Fibroblast of skin of left biceps (primary cell): ENCODE measurements around the gene GCDH.
"Not testable (repeated sequence)": the region's sequence is repeated elsewhere in the genome, so short reads cannot be mapped to it uniquely, and the experiment has no call there.

Experiments
- DNase-seq, 2 experiments: peaks; one replicate each; pipeline ENCODE4 v3.0.0-alpha.2; 2013; ENCODE audit warnings: low read depth in 2 of 2

Gene GCDH

DNA sequence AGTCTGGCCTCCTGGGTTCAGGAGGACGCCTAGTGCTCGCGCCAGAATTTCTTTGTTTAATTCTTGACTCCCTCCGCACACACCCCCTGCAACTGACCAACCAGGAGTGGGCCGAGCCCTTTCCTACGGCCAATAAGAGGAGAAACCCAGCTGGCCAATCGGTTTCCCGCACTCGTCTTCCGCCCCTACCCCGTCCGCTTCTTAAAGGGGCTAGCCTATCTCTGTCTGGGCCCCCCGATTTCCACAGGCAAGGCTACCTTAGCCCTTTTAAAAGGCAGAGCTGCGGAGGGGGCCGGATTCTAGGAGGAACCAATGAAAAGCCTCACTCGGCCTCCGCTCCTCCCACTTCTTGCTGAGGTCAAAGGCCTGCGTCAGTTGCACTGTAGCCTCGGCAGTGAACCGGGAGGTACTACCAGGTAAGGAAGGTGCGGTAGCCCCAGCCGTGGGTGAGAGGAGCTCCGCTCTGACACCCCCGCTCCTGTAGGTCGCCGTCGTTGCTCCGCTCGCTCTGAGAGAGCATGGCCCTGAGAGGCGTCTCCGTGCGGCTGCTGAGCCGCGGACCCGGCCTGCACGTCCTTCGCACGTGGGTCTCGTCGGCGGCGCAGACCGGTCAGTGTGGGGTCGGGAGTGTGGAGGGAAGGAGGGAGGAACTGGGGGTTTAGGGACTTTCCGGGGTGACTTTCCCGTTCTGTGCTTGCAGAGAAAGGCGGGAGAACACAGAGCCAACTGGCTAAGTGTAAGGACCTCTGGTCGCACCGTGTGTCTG lies at the start of gene GCDH:
GCDH (plus strand) TSS at position 374 of the 766 bp plus-strand sequence; CDS start at position 519, 145 bp downstream.
- peak; percentile 95 for DNase-seq

DNA sequence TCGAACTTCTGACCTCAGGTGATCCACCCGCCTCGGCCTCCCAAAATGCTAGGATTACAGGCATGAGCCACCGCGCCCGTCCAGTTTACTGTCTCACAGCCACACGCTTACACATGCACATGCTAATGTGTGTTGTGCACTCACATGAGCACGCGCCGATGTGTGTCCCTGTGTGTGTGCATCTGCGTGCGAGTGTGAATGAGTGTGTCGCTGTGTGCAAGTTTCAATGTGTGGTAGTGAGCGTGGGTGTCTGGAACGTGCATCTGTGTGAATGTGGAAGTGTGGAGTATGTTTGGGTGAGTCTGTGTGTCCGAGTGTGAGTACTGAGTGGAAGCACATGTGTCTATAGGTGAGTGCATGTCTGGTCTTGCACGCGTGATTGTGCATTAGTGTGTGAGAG lies 48.4 kb upstream of the GCDH start:
- no peak for DNase-seq

DNA sequence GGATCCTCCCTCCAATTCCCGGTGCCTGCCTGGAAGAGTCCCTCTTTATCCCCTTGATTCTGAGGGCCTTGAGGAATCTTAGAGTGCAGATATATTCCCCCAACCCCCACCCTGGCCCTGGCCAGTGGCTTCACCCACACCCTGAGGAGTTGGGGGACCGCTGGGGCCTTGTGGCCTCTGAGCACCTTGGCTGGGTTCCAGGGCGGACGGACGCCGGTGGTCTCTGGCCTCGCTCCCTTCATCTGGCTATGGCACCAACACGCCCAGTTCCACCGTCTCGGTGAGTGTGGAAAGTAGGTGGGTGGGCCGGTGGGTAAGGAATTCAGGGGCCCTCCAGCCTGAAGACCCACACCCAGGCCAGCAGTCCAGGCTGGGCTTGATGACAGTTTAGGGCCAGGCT lies 47.6 kb upstream of the GCDH start:
- DNase-seq, result no peak

DNA sequence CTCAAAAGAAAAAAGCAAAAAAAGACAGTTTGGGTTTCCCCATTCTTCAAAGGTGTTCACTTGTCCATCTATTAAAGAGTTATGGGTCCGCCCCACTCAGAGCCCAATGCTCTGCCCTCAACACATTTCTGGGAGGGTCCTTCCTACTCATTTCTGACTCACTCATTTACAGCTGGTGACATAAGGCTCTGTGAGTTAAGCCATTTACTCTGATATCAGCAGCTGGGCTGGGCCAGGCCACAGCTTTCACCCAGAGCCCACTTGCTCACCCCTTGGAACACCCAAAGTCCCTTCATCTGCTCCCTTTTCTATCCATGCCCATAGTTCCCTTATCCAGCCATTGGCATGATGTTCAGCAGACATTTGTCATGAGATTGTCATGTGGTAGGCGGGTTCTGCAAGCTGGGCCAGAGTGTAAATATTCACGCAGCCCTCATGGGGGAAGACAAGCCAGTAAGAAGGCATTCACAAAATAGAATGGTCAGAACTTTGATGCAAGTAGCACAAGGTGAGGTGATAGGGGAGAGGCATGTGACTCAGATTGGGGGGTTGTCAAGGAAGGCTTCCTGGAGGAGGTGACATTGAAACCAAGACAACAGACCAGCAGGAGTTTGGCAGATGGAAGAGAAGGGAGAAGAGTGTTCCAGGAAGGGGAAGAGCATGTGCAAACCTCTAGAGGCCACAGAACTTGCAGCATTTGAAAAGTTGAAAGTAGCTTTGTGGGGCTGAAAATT lies 46.8 kb upstream of the GCDH start:
- no peak for DNase-seq

DNA sequence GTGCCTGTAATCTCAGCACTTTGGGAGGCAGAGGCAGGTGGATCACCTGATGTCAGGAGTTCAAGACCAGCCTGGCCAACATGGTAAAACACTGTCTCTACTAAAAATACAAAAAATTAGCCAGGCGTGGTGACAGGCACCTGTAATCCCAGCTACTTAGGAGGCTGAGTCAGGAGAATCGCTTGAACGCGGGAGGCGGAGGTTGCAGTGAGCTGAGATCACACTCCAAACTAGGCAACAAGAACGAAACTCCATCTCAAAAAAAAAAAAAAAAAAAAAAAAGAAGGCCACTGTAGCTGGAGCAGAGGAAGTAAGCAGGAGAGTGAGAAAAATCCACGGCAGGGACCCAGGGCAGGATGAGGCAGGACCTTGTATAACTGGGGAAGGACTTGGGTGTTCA lies 44.3 kb upstream of the GCDH start:
- DNase-seq, result not testable (repeated sequence)

DNA sequence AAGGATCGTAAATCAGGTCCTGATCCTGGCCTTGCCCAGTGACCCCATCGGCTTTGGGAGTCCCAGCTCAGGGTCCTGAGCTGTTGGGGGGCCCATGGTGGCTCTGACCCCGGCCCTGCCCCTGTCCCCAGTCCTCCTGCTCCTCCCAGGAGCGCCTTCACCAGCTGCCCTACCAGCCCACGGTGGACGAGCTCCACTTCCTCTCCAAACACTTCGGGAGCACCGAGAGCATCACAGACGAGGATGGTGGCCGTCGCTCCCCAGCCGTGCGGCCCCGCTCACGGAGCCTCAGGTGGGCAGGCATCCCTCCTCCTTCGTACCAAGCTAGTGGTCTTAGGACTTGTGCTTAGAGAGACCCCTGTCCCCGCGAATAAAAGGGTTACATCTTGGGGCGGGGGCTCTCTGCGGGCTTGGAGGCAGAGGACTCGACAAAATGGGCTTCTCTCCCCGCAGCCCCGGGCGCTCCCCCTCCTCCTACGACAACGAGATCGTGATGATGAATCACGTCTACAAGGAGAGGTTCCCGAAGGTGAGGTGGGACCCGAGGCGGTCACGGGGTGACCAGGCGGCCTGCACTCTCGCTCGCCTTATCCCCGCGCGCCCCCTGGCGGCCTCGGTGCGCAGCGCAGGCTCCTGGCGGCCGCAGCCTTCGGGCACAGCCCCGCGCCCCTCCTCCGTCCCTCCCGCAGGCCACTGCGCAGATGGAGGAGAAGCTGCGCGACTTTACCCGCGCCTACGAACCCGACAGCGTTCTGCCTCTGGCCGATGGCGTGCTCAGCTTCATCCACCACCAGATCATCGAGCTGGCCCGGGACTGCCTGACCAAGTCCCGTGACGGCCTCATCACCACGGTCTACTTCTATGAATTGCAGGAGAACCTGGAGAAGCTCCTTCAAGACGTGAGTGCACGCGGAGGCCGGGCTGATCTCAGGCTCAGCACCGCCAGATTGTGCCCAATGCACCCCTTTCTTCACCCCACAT lies 43.5 kb upstream of the GCDH start:
- DNase-seq, result peak; percentile 21 to 25

DNA sequence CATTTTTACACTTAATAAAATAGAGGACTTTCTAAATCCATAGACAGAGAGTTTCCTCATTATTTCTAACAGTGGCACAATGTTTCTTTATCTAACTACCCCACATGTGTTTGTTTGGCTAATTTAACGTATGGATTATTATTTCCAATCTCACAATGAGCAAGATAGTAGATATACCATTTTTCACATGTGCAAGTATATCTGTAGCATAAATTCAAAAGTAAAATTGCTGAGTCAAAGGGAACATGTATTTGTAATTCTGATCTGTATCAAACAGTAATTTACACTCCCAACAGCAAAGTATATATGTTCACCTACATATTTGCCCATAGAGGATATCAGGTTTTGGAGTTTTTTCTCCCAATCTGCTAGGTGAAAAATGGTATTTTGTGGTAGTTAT lies 34.3 kb upstream of the GCDH start:
- DNase-seq, result no peak

DNA sequence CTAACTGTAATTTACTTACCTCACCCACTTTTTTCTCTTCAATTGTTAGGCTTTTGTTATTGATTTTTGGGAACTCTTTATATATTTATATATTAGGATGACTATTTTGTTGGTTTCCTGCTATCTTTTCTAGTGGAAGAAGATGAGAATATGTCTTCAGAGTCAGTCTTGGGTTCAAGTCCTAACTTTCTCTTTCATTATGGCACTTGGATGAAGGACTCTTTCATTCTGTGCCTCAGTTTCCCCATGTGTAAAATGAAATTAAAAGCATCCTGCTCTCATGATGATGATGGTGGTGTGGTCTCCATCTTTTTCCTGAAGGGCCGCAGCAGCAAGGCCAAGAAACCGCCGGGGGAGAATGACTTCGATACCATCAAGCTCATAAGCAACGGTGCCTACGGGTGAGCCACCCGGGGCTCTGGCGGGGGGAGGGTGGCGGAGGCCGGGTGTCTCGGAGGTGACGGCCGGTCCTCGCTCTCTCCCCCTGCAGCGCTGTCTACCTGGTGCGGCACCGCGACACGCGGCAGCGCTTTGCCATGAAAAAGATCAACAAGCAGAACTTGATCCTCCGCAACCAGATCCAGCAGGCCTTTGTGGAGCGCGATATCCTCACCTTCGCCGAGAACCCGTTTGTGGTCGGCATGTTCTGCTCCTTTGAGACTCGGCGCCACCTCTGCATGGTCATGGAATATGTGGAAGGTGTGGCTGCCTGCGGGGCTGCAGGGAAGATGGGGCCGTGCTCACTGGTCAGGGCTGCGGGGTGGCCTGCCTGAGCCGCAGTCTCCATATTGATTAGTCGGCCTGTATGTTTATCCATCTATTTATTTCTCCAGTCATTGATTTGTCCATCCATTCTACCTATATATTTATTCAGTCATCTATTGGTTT lies 32.7 kb upstream of the GCDH start:
- DNase-seq, result no peak

DNA sequence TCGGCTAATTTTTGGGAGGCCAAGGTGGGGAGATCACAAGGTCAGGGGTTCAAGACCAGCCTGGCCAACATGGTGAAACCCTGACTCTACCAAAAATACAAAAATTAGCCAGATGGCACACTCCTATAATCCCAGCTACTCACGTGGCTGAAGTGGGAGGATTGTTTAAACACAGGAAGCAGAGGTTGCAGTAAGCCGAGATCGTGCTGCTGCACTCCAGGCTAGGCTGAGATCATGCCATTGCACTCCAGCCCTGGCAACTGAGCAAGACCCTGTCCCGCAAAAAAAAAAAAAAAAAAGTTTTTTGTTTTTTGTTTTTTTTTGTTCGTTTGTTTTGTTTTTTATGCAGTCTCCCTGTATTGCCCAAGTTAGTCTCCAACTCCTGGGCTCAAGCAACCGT lies 31.4 kb upstream of the GCDH start:
- DNase-seq, result no peak

DNA sequence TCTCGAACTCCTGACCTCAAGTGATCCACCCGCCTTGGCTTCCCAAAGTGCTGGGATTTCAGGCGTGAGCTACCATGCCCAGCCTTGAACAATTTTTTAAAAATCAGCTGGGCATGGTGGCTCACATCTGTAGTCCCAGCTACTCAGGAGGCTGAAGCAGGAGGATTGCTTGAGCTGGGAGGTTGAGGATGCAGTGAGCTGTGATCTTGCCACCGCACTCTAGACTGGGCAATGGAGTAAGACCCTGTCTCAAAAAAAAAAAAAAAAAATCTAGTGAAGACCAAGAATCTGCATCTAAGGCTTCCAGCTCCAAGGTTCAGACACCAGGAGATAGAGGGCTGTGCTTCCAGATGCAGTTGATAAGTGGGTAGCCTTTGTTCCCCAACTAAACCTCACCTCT lies 26.8 kb upstream of the GCDH start:
- no peak for DNase-seq

DNA sequence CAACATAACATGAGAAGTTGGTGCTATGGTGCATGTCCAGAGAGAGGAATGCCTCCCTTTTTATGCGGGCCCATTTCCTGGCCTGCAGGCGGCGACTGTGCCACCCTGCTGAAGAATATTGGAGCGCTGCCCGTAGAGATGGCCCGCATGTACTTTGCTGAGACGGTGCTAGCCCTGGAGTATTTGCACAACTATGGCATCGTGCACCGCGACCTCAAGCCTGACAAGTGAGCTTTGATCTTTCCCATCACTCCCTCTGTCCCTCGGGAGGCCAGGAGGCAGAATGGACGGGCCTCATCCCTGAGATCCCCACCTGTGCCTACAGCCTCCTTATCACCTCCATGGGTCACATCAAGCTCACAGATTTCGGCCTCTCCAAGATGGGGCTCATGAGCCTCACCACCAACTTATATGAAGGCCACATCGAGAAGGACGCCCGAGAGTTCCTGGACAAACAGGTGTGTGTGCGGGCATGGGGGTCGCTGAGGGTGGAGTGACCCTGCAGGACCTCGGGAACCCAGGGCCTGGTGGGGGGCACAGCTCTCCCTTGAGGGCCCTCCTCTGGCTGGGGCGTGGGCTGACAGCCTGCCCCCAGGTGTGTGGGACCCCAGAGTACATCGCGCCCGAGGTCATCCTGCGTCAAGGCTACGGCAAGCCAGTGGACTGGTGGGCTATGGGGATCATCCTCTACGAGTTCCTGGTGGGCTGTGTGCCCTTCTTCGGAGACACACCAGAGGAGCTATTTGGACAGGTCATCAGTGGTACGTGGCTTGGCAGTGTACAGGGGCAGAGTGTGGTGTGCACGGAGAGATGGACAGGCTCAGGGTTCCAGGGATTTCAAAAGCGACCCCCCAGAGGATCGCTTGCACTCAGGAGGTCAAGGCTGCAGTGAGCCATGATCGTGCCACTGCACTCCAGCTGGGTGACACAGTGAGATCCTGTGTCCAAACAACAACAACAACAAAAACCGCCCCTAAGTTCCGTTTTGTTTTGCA lies 25.9 kb upstream of the GCDH start:
- no peak for DNase-seq

DNA sequence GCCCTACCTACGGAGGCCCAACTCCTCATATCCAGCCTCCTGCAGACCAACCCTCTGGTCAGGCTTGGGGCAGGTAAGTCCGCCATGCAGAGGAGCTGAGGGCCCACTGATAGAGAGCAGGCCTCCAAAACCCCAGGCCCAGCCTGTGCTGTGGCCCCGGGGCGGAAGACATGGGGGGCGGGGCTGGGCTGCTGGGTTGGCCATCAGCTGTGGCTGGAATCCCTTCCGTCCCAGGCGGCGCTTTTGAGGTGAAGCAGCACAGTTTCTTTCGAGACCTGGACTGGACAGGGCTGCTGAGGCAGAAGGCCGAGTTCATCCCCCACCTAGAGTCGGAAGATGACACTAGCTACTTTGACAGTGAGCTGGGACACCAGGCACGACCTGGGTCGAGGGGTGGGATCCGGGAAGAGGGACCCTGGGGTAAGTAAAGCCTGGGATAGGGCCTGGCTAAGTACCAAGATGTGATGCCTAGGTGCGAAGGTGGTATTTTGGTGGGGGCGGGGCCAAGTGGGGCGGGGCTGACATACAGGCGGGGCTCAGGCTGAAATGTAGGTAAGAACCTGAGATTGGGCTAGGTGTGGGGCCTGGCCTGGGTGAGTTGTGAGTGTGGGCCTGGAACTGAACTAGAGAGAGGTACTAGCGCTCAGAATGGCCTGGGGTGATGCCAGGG lies 25.1 kb upstream of the GCDH start:
- DNase-seq, result no peak

DNA sequence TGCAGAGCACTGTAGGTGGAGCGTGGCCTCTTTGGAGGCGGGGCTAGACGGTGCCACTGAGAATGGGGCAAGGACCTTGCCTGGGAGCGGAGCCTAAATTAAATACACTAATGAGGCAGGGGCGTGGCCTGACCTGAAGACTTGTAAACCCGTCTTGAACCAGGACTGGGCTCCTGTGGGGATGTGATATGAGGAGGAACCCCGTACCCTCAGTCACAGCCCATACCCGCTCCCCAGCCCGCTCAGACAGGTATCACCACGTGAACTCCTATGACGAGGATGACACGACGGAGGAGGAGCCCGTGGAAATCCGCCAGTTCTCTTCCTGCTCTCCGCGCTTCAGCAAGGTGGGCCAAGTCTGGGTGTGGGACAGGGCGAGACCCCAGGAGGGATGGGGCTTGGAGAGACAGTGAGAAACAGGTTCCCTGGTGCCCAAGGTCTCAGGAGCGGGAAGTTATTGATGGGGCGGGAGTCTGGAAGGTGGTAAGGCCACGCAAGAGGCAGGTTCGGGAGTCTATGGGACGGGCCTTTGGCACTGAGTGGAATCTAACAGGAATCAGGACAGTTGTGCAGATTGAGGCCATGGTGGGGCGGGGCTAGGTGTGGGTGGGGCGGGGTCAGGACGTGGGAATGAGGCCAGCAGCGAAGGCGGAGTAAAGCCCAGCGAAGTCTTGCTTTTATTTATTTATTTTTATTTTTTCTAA lies 24.4 kb upstream of the GCDH start:
- no peak for DNase-seq

DNA sequence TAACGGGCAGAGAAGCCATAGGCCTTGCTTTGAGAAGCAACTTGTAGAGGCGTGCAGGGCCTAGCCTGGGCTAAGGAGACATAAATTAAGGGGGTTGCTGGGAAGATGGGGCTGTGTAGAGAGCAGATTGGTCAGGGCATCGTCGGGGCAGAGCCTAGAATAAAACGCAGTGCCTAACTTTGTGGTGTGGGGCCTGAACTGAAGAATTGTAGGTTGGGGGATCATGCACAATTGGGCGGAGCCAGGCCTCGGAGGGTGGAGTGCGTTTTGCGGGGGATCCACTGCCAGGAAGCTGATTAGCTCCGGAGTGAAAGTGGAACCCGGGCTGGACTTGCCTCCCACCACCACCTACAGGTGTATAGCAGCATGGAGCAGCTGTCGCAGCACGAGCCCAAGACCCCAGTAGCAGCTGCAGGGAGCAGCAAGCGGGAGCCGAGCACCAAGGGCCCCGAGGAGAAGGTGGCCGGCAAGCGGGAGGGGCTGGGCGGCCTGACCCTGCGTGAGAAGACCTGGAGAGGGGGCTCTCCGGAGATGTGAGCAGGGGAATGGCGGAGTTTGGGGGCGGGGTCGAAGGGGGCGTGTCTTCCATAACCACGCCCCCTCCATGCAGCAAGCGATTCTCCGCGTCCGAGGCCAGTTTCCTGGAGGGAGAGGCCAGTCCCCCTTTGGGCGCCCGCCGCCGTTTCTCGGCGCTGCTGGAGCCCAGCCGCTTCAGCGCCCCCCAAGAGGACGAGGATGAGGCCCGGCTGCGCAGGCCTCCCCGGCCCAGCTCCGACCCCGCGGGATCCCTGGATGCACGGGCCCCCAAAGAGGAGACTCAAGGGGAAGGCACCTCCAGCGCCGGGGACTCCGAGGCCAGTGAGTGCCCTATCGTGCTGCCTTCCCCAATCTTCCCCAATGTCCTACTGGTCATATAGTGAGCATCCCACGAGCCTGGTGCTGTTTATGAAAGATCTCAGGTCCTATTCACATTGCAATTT lies 23.6 kb upstream of the GCDH start:
- no peak for DNase-seq

DNA sequence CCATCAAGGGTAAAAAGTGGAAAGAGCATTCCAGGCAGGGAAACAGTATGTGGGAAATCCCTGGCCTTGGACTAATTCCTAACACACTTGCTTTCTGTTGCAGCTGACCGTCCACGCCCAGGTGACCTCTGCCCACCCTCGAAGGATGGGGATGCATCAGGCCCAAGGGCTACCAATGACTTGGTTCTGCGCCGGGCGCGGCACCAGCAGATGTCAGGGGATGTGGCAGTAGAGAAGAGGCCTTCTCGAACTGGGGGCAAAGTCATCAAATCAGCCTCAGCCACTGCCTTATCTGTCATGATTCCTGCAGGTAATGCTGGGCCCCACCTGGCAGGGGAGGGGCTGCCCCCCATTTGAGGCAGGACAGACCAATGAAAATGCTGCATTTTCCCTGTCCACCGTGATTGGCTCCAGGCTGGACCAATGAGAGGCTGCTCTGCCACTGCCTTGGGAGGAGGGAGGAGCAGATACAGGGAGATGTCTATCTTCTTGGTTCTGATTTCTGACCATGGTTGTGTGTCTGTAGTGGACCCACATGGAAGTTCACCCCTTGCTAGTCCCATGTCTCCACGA lies 22.3 kb upstream of the GCDH start:
- no peak for DNase-seq

DNA sequence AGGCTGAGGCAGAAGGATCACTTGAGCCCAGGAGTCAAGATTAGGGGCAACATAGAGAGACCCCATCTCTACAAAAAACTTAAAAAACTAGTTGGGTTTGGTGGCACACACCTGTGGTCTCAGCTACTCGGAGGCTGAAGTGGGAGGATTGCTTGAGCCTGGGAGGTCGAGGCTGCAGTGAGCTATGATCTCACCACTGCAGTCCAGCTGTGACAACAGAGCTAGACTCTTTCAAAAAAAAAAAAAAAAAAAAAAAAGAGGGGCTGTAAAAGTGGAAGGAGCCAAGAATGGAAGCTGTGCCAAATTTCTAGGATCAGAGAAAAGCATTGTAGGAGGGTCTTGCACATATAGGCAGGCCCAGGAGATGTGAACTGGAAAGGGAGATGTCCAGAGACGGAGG lies 19.3 kb upstream of the GCDH start:
- DNase-seq, result no peak

DNA sequence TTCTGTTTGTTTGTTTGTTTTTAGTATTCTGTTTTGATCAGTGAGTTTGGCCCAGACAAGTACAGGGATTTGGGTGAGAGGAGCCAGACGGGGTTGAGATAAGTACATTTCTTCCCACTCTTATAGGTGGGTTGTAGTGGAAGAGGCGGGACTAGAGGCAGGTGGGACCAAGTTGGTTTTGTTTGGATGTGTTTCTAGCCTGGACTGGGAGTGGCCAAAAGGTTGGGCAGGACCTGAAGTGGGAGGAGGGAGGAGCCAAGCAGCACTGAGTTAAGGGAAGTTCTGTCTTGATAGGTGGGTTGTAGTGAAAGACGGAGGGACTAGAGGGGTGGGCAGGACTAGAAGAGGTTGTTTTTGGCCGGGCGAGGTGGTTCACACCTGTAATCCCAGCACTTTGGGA lies 18.7 kb upstream of the GCDH start:
- no peak for DNase-seq
